Kidney epithelial cell (primary cell): ENCODE measurements around the gene SRSF1. TPM values are rescaled to one million over a fixed set of nuclear protein-coding genes. Genes with fewer than 3 reads are reported as not detected.
"Not testable (repeated sequence)": the region's sequence is repeated elsewhere in the genome, so short reads cannot be mapped to it uniquely, and the experiment has no call there.

ENCODE experiments used
- DNase-seq: peaks from one replicate; pipeline ENCODE4 v3.0.0-alpha.2; 2010; ENCODE audit warnings: low read depth
- H3K27me3 ChIP-seq: 2 replicates; pipeline ENCODE4 v1.6.0; 2011; ENCODE audit warnings: low read length; ENCODE audit not compliant: control insufficient read depth, insufficient read depth
- H3K36me3 ChIP-seq: 2 replicates; pipeline ENCODE4 v1.5.1; 2011; ENCODE audit warnings: low read length; ENCODE audit not compliant: control insufficient read depth, insufficient read depth
- H3K4me3 ChIP-seq: 2 replicates; pipeline ENCODE4 v1.5.1; 2011; ENCODE audit warnings: low read depth, mild to moderate bottlenecking, control low read depth, low read length
- total RNA-seq: library from RNA; depleted of rRNA; stranded (reverse); fragments of >200 nt; gene quantifications from 2 replicates; pipeline ENCODE4 v1.2.3, GENCODE V29; 2015
- TF ChIP-seq, protein P1 (sequence below): IDR thresholded peaks from 2 replicates; pipeline ENCODE4 v1.5.1; 2011; ENCODE audit warnings: mild to moderate bottlenecking, moderate library complexity, low read length, control low read depth, inconsistent platforms; ENCODE audit not compliant: insufficient read depth, poor library complexity, severe bottlenecking

SRSF1 gene
- total RNA-seq, 1 donor from 2014 or later = 162 TPM

DNA sequence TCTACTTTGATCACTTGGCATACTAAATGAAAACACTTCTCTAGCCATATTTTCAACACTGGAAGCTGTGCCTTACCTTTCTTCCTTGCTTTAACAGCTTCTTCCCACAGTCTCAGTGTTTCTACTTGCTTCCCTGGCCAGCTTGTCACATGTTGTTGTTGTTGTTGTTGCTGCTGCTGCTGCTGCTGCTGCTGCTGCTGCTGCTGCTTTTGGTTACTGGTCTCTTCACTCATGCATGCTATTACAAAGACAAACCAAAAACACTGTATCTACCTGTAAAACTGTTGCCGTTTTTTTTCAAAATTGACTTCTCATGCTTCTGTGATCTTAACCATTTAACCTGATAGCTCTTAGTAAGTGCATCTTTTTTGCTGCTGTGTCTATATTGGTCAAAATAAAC, 28.0 kb downstream of the SRSF1 start:
- no peak for DNase-seq
- H3K4me3 ChIP-seq = no peak overlapping the region
- no peaks in the 10 kb centered on the region for H3K27me3 ChIP-seq
- TF ChIP-seq, protein P1, sequence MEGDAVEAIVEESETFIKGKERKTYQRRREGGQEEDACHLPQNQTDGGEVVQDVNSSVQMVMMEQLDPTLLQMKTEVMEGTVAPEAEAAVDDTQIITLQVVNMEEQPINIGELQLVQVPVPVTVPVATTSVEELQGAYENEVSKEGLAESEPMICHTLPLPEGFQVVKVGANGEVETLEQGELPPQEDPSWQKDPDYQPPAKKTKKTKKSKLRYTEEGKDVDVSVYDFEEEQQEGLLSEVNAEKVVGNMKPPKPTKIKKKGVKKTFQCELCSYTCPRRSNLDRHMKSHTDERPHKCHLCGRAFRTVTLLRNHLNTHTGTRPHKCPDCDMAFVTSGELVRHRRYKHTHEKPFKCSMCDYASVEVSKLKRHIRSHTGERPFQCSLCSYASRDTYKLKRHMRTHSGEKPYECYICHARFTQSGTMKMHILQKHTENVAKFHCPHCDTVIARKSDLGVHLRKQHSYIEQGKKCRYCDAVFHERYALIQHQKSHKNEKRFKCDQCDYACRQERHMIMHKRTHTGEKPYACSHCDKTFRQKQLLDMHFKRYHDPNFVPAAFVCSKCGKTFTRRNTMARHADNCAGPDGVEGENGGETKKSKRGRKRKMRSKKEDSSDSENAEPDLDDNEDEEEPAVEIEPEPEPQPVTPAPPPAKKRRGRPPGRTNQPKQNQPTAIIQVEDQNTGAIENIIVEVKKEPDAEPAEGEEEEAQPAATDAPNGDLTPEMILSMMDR = no peak
- H3K36me3 ChIP-seq = peaks cover 3% of the 10 kb centered on the region

DNA sequence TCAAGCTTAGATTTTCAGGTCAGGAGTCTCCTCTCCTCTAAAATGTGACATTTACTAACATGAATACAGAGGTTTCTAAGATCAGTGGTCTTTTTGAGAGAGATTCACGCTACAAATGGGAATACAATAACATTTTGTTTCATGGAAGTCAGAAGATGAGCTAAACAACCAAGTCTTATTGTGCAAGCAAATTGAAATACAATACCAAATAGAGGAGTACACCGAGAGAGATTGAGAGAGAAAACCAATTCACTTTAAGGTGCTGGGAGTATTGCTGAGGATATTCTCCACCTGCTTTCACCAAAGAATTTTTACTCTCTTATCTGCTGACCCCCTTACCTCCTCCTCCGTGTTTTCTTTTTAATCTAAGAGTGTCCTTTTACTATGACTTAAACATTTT, 30.5 kb downstream of the SRSF1 start:
- Histone ChIP-seq H3K4me3 (no peak overlapping the region), H3K27me3 (no peaks in the 10 kb centered on the region), H3K36me3 (peaks cover 3% of the 10 kb centered on the region)
- DNase-seq = no peak
- TF ChIP-seq, protein P1 = no peak

DNA sequence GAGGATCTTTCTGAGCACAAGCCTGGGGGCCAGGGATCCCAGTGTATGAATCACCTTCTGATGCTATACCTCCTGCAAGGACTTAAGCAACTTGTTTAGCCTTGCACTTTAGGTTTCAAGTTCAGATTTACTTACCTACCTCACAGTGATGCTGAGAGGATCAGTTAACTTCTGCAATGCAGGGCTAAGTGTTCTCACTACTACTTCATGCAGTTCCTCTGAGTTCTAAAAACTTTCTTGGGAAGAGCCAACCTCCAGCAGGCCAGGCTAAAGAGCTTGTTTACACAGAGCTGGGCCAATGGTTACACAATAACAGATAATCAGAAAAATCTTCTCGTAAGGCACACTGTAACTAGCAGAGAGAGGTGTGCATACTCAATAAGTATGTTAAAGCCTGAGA, 32.0 kb downstream of the SRSF1 start:
- peaks cover 3% of the 10 kb centered on the region for H3K36me3 ChIP-seq
- no peaks in the 10 kb centered on the region for H3K27me3 ChIP-seq
- H3K4me3 ChIP-seq = no peak overlapping the region
- no peak for DNase-seq
- TF ChIP-seq, protein P1 = no peak

DNA sequence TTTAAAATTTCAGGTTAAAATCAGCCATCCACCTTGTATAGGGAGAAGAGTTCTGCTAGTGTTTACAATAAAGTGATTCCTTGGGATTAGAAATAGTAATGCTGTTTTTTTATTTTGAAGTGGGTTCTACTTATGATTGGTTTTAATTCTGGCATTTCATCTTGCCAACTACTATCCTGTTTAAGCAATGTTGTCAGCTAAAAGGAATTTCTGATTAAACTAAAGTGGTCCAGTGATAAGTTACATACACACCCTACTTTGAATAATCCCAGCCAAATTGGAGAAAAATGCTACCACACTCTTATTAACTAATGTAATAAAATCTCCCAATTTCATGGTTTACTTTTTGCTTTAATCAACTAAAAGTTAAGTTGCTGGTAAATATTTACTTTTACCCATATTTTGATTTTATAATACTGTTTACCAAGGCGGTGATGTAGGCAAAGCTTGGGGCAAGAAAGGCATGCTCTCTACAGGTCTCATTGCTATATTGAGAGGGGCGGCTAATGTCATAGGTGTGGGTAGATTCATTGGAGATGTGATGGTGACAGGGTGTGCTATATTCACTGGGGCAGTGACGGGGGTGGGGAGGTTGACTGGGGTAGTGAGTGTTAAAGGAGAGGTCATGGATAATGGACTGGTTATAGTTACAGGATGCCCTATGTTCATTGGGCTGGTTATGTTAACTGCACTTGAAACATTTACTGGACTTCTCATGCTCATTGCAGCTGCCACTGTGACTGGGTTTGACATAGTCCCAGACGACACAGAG, 32.8 kb downstream of the SRSF1 start:
- not testable (repeated sequence) for H3K27me3 ChIP-seq, H3K36me3 ChIP-seq, H3K4me3 ChIP-seq, DNase-seq

DNA sequence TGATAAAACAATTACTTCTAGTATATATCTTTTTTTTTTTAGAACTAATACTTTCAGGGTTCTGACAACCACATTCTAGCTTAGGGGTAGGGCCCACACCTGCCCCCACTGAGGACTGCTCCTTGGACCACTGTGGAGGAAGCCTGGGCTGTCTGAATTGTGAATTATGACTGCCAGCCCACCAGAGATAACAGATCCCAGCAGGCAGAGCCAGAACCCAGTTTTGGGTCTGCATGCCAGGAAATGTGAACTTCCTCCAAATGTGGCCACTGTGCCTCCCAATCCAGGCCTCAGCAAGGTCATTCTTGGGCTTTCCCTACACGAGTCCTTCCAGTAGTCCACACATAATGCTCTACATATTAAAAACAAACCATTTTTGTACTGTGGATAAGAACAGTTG, 34.9 kb downstream of the SRSF1 start:
- no peak overlapping the region for H3K4me3 ChIP-seq
- DNase-seq = no peak
- H3K27me3 ChIP-seq = no peaks in the 10 kb centered on the region
- TF ChIP-seq, protein P1 = no peak
- H3K36me3 ChIP-seq = peaks cover 3% of the 10 kb centered on the region

DNA sequence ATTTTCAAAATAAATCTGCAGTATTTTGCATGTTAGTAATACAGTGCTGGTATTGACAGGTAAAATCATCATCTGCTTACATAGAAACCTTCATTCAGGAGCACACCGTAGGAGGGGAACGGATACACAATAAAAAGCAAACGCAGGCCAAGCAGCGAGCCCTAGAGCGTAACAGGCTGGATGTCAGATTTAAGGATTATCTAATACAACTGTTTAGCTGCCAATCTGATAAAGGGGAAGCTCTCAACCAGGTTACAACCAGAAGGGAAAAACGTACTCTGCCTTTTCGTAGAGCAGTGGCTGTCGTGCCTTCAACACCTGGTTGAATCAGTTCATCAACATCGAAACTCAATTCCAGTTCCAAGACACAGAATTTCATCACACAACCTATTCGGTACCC, 35.5 kb downstream of the SRSF1 start:
- Histone ChIP-seq H3K4me3 (no peak overlapping the region), H3K27me3 (no peaks in the 10 kb centered on the region), H3K36me3 (peaks cover 1% of the 10 kb centered on the region)
- TF ChIP-seq, protein P1 = no peak
- DNase-seq = no peak
